HEK293 (cell line): ENCODE results near the gene TIMM50.

Experiments used
- CTCF ChIA-PET: fragments of 350-600 bp; formaldehyde crosslinking; extraction: SDS; loops from one replicate; lab custom pipeline; 2021; ENCODE audit warnings: antibody characterized with exemption; lab: Yijun Ruan, JAX
- POLR2A ChIA-PET: fragments of 300-600 bp; formaldehyde crosslinking; extraction: SDS; loops from one replicate; lab custom pipeline; 2020; ENCODE audit warnings: antibody characterized with exemption, inconsistent platforms; lab: Yijun Ruan, JAX
- H3K27ac ChIP-seq: fragments of 200-500 bp; sonication (Bioruptor generic); 2 replicates; pipeline ENCODE4 v1.5.1; 2014; ENCODE audit warnings: low read depth, low read length, control low read depth, inconsistent platforms; ENCODE audit errors: extremely low read depth
- H3K36me3 ChIP-seq, 2 experiments: fragments of 200-500 bp in 1 of 2; sonication (Bioruptor generic) in 1 of 2; 1 replicate in 1 of 2; 2 replicates in 1 of 2; pipeline ENCODE4 v1.5.1; 2014 to 2017; ENCODE audit warnings: inconsistent platforms in 2 of 2, low read length in 2 of 2; ENCODE audit not compliant: control insufficient read depth in 2 of 2, insufficient read depth in 1 of 2
- H3K4me1 ChIP-seq: fragments of 200-500 bp; sonication (Bioruptor generic); 2 replicates; pipeline ENCODE4 v1.5.1; 2014; ENCODE audit warnings: mild to moderate bottlenecking, low read length, inconsistent platforms; ENCODE audit not compliant: control insufficient read depth, insufficient read depth
- H3K4me3 ChIP-seq: 2 replicates; pipeline ENCODE4 v1.5.1; 2011; ENCODE audit warnings: low read depth, mild to moderate bottlenecking, control low read depth, low read length, moderate library complexity
- H3K9me3 ChIP-seq: fragments of 200-500 bp; sonication (Bioruptor generic); 2 replicates; pipeline ENCODE4 v1.5.1; 2014; ENCODE audit warnings: low read depth, low read length, inconsistent platforms; ENCODE audit not compliant: control insufficient read depth, insufficient read depth
- GLI2 ChIP-seq: fragments of 450-650 bp; formaldehyde crosslinking; IDR thresholded peaks from 2 replicates; pipeline ENCODE4; 2017; ENCODE audit warnings: missing biosample characterization, missing genetic modification characterization, low read depth, borderline replicate concordance
- IKZF3 ChIP-seq: fragments of 450-650 bp; IDR thresholded peaks from 2 replicates; pipeline ENCODE4 v1.5.0; 2018; ENCODE audit warnings: missing biosample characterization, mild to moderate bottlenecking, missing genetic modification characterization, moderate library complexity
- KLF16 ChIP-seq: fragments of 450-650 bp; formaldehyde crosslinking; IDR thresholded peaks from 2 replicates; pipeline ENCODE4 v1.5.1; 2017; ENCODE audit warnings: missing biosample characterization, missing genetic modification characterization
- ZBTB17 ChIP-seq: fragments of 450-650 bp; formaldehyde crosslinking; IDR thresholded peaks from 2 replicates; pipeline ENCODE4 v1.5.1; 2016; ENCODE audit warnings: missing biosample characterization, missing genetic modification characterization
- ZBTB20 ChIP-seq: fragments of 450-650 bp; formaldehyde crosslinking; IDR thresholded peaks from 2 replicates; pipeline ENCODE4 v1.5.1; 2016; ENCODE audit warnings: missing biosample characterization, missing genetic modification characterization
- ZNF2 ChIP-seq: fragments of 450-650 bp; formaldehyde crosslinking; IDR thresholded peaks from 2 replicates; pipeline ENCODE4 v1.5.1; 2016; ENCODE audit warnings: missing biosample characterization, missing genetic modification characterization
- ZNF311 ChIP-seq: fragments of 450-650 bp; formaldehyde crosslinking; IDR thresholded peaks from 2 replicates; pipeline ENCODE4 v1.5.1; 2017; ENCODE audit warnings: missing biosample characterization, missing genetic modification characterization, borderline replicate concordance
- ZNF354C ChIP-seq: fragments of 450-650 bp; formaldehyde crosslinking; IDR thresholded peaks from 2 replicates; pipeline ENCODE4 v1.5.1; 2016; ENCODE audit warnings: missing biosample characterization, missing genetic modification characterization, low read depth, borderline replicate concordance
- ZNF37A ChIP-seq: fragments of 450-650 bp; IDR thresholded peaks from 2 replicates; pipeline ENCODE4 v1.5.1; 2018; ENCODE audit warnings: missing biosample characterization, missing genetic modification characterization
- ZNF629 ChIP-seq: fragments of 450-650 bp; formaldehyde crosslinking; IDR thresholded peaks from 2 replicates; pipeline ENCODE4 v1.5.1; 2017; ENCODE audit warnings: missing biosample characterization, missing genetic modification characterization
- ZNF660 ChIP-seq: fragments of 450-650 bp; IDR thresholded peaks from 2 replicates; pipeline ENCODE4 v1.5.1; 2018; ENCODE audit warnings: missing biosample characterization, mild to moderate bottlenecking, missing genetic modification characterization
- ZXDB ChIP-seq: fragments of 450-650 bp; formaldehyde crosslinking; IDR thresholded peaks from 2 replicates; pipeline ENCODE4 v1.5.1; 2016; ENCODE audit warnings: missing biosample characterization, missing genetic modification characterization
- TF ChIP-seq, protein P1 (sequence below): fragments of 450-650 bp; formaldehyde crosslinking; IDR thresholded peaks from 2 replicates; pipeline ENCODE4 v1.5.1; 2016; ENCODE audit warnings: missing biosample characterization, missing genetic modification characterization
- TF ChIP-seq, protein P2 (sequence below): fragments of 450-650 bp; formaldehyde crosslinking; IDR thresholded peaks from 2 replicates; pipeline ENCODE4 v1.5.1; 2016; ENCODE audit warnings: missing biosample characterization, missing genetic modification characterization
- TF ChIP-seq, protein P3 (sequence below): fragments of 450-650 bp; IDR thresholded peaks from 2 replicates; pipeline ENCODE4 v1.5.1; 2018; ENCODE audit warnings: missing biosample characterization, mild to moderate bottlenecking, missing genetic modification characterization
- TF ChIP-seq, protein P4 (sequence below): fragments of 450-650 bp; formaldehyde crosslinking; IDR thresholded peaks from 2 replicates; pipeline ENCODE4 v1.5.1; 2016; ENCODE audit warnings: missing biosample characterization, missing genetic modification characterization
- TF ChIP-seq, protein P5 (sequence below): fragments of 450-650 bp; formaldehyde crosslinking; conservative IDR thresholded peaks from 2 replicates; pipeline ENCODE4 v1.5.1; 2016; ENCODE audit warnings: low read depth, missing biosample characterization, missing genetic modification characterization
- TF ChIP-seq, protein P6 (sequence below): fragments of 450-650 bp; formaldehyde crosslinking; IDR thresholded peaks from 2 replicates; pipeline ENCODE4 v1.5.1; 2016; ENCODE audit warnings: missing biosample characterization, missing genetic modification characterization

TIMM50 gene

DNA sequence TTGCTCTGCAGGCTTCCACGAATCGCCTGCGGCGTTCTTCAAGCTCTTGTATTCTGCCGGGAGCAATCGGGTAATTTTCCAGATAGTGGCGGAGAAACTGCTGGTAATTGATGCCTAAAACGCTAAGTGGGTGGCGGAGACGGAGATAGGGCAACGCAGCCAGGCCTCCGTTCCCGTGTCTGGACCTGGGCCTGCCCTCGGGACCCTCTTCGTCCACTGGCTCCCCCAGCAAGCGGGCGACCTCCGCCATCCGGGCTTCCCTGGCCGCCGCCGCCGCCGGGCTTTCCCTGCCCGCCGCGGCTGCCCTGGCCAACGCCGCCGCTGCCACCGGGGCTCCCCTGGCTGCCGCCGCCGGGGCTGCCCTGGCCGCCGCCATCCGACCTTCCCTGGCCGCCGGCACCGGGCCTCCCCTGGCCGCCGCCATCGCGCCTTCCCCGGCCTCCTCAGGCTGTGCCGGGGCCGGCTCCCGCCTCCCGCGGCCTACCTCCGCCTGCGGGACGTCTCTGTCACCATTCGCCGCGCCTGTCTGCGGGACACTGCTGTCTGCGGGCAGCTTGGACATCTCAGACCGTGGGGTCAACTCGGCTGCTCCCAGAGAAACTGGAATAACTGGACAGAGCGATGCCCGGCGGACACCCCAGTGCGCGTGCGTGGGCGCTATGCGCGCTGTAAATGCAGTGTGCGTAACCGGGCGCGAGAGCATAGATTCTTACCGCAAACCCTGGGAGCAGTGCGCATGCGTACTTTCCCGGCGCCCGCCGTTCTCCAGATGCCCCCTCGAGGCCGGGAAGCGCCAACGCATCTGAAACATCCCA, 59.1 kb downstream of the TIMM50 start, which contains the start of gene EID2 (continued):
- TF ChIP-seq ZNF629 (tag by site-specific recombination) (peak; percentile 41; the same call in 1 of the 2 replicates), ZBTB20 (tag by site-specific recombination) (peak; percentile 70; the same call in 1 of the 2 replicates), ZNF2 (tag by site-specific recombination) (peak; percentile 86; the same call in 1 of the 2 replicates), IKZF3 (tag by site-specific recombination) (peak; percentile 85), ZNF37A (tag by site-specific recombination) (no peak), KLF16 (tag by site-specific recombination) (no peak), GLI2 (no peak), ZBTB17 (tag by site-specific recombination) (peak; percentile 75)
- TF ChIP-seq, protein P1, sequence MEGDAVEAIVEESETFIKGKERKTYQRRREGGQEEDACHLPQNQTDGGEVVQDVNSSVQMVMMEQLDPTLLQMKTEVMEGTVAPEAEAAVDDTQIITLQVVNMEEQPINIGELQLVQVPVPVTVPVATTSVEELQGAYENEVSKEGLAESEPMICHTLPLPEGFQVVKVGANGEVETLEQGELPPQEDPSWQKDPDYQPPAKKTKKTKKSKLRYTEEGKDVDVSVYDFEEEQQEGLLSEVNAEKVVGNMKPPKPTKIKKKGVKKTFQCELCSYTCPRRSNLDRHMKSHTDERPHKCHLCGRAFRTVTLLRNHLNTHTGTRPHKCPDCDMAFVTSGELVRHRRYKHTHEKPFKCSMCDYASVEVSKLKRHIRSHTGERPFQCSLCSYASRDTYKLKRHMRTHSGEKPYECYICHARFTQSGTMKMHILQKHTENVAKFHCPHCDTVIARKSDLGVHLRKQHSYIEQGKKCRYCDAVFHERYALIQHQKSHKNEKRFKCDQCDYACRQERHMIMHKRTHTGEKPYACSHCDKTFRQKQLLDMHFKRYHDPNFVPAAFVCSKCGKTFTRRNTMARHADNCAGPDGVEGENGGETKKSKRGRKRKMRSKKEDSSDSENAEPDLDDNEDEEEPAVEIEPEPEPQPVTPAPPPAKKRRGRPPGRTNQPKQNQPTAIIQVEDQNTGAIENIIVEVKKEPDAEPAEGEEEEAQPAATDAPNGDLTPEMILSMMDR: peak; percentile 97
- TF ChIP-seq, protein P2, sequence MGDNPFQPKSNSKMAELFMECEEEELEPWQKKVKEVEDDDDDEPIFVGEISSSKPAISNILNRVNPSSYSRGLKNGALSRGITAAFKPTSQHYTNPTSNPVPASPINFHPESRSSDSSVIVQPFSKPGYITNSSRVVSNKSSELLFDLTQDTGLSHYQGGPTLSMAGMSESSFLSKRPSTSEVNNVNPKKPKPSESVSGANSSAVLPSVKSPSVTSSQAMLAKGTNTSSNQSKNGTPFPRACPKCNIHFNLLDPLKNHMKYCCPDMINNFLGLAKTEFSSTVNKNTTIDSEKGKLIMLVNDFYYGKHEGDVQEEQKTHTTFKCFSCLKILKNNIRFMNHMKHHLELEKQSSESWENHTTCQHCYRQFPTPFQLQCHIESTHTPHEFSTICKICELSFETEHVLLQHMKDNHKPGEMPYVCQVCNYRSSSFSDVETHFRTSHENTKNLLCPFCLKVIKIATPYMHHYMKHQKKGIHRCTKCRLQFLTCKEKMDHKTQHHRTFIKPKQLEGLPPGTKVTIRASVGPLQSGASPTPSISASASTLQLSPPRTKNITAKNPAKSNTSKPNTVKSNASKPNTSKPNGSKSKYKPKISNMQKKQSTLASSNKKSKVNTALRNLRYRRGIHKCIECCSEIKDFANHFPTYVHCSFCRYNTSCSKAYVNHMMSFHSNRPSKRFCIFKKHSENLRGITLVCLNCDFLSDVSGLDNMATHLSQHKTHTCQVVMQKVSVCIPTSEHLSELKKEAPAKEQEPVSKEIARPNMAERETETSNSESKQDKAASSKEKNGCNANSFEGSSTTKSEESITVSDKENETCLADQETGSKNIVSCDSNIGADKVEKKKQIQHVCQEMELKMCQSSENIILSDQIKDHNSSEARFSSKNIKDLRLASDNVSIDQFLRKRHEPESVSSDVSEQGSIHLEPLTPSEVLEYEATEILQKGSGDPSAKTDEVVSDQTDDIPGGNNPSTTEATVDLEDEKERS (tag by site-specific recombination): no peak
- TF ChIP-seq, protein P3, sequence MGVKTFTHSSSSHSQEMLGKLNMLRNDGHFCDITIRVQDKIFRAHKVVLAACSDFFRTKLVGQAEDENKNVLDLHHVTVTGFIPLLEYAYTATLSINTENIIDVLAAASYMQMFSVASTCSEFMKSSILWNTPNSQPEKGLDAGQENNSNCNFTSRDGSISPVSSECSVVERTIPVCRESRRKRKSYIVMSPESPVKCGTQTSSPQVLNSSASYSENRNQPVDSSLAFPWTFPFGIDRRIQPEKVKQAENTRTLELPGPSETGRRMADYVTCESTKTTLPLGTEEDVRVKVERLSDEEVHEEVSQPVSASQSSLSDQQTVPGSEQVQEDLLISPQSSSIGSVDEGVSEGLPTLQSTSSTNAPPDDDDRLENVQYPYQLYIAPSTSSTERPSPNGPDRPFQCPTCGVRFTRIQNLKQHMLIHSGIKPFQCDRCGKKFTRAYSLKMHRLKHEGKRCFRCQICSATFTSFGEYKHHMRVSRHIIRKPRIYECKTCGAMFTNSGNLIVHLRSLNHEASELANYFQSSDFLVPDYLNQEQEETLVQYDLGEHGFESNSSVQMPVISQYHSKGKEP (tag by site-specific recombination): peak; percentile 55; the same call in 1 of the 2 replicates

DNA sequence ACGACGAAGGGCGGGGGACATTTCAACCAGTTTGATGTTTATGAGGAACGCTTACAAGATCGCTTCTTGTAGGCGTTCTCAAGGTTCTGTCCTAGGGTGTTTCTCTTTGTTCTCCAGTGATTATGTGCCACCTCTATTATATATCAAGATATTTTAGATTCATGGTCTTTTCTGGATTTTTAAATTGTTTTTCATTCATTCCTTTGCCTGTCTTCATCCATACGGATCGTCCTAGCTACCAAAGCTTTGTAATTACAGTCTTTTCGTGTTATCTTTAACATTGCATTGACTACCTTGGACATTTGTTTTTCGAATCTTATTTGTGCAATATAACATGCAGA, 59.7 kb downstream of the TIMM50 start:
- Histone ChIP-seq H3K36me3 (peaks cover 2 to 27% of the 10 kb centered on the region in 2 experiments), H3K4me1 (peaks cover 16% of the 10 kb centered on the region), H3K4me3 (no peak overlapping the region), H3K9me3 (no peaks in the 10 kb centered on the region), H3K27ac (peak overlapping the region; percentile 97; the same call in 1 of the 2 replicates)
- ChIA-PET CTCF (interaction anchor here (0.6 to 4.2 kb wide), 17 partner anchors 11 to 252 kb away, joined by 3 to 30 read pairs (median 4); partner anchors contain the start of gene RPS16), POLR2A (interaction anchor here (0.6 to 2.3 kb wide), 4 partner anchors 14 to 149 kb away, joined by 3 to 30 read pairs (median 4); partner anchors contain the start of genes MED29, PAF1 and RPS16)
- no peak for TF ChIP-seq ZNF354C (tag by site-specific recombination)
- TF ChIP-seq ZNF660 (tag by site-specific recombination): no peak
- TF ChIP-seq, protein P4, sequence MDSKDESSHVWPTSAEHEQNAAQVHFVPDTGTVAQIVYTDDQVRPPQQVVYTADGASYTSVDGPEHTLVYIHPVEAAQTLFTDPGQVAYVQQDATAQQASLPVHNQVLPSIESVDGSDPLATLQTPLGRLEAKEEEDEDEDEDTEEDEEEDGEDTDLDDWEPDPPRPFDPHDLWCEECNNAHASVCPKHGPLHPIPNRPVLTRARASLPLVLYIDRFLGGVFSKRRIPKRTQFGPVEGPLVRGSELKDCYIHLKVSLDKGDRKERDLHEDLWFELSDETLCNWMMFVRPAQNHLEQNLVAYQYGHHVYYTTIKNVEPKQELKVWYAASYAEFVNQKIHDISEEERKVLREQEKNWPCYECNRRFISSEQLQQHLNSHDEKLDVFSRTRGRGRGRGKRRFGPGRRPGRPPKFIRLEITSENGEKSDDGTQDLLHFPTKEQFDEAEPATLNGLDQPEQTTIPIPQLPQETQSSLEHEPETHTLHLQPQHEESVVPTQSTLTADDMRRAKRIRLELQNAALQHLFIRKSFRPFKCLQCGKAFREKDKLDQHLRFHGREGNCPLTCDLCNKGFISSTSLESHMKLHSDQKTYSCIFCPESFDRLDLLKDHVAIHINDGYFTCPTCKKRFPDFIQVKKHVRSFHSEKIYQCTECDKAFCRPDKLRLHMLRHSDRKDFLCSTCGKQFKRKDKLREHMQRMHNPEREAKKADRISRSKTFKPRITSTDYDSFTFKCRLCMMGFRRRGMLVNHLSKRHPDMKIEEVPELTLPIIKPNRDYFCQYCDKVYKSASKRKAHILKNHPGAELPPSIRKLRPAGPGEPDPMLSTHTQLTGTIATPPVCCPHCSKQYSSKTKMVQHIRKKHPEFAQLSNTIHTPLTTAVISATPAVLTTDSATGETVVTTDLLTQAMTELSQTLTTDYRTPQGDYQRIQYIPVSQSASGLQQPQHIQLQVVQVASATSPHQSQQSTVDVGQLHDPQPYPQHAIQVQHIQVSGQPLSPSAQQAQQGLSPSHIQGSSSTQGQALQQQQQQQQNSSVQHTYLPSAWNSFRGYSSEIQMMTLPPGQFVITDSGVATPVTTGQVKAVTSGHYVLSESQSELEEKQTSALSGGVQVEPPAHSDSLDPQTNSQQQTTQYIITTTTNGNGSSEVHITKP (tag by site-specific recombination): peak; percentile 53; the same call in 1 of the 2 replicates
- TF ChIP-seq ZNF37A (tag by site-specific recombination): no peak
- TF ChIP-seq, protein P5, sequence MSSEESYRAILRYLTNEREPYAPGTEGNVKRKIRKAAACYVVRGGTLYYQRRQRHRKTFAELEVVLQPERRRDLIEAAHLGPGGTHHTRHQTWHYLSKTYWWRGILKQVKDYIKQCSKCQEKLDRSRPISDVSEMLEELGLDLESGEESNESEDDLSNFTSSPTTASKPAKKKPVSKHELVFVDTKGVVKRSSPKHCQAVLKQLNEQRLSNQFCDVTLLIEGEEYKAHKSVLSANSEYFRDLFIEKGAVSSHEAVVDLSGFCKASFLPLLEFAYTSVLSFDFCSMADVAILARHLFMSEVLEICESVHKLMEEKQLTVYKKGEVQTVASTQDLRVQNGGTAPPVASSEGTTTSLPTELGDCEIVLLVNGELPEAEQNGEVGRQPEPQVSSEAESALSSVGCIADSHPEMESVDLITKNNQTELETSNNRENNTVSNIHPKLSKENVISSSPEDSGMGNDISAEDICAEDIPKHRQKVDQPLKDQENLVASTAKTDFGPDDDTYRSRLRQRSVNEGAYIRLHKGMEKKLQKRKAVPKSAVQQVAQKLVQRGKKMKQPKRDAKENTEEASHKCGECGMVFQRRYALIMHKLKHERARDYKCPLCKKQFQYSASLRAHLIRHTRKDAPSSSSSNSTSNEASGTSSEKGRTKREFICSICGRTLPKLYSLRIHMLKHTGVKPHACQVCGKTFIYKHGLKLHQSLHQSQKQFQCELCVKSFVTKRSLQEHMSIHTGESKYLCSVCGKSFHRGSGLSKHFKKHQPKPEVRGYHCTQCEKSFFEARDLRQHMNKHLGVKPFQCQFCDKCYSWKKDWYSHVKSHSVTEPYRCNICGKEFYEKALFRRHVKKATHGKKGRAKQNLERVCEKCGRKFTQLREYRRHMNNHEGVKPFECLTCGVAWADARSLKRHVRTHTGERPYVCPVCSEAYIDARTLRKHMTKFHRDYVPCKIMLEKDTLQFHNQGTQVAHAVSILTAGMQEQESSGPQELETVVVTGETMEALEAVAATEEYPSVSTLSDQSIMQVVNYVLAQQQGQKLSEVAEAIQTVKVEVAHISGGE (tag by site-specific recombination): no peak
- TF ChIP-seq, protein P6, sequence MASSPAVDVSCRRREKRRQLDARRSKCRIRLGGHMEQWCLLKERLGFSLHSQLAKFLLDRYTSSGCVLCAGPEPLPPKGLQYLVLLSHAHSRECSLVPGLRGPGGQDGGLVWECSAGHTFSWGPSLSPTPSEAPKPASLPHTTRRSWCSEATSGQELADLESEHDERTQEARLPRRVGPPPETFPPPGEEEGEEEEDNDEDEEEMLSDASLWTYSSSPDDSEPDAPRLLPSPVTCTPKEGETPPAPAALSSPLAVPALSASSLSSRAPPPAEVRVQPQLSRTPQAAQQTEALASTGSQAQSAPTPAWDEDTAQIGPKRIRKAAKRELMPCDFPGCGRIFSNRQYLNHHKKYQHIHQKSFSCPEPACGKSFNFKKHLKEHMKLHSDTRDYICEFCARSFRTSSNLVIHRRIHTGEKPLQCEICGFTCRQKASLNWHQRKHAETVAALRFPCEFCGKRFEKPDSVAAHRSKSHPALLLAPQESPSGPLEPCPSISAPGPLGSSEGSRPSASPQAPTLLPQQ: peak; percentile 22; the same call in 1 of the 2 replicates
- TF ChIP-seq ZXDB (tag by site-specific recombination): 0 out of 2 replicates have a peak, but pooled peaks have one; percentile 26
- TF ChIP-seq ZNF311 (tag by site-specific recombination): no peak
- peak; percentile 50; the same call in 1 of the 2 replicates for TF ChIP-seq ZBTB17 (tag by site-specific recombination)
